C4-2B (cell line): ENCODE measurements around the gene TNFSF12.

ENCODE experiments used
- ZFX ChIP-seq: fragments of 450-650 bp; IDR thresholded peaks from 2 replicates; pipeline ENCODE4 v1.6.1; 2017
- TF ChIP-seq, protein P1 (sequence below): fragments of 450-650 bp; conservative IDR thresholded peaks from 2 replicates; pipeline ENCODE4 v1.5.1; 2017; ENCODE audit warnings: mild to moderate bottlenecking

DNA sequence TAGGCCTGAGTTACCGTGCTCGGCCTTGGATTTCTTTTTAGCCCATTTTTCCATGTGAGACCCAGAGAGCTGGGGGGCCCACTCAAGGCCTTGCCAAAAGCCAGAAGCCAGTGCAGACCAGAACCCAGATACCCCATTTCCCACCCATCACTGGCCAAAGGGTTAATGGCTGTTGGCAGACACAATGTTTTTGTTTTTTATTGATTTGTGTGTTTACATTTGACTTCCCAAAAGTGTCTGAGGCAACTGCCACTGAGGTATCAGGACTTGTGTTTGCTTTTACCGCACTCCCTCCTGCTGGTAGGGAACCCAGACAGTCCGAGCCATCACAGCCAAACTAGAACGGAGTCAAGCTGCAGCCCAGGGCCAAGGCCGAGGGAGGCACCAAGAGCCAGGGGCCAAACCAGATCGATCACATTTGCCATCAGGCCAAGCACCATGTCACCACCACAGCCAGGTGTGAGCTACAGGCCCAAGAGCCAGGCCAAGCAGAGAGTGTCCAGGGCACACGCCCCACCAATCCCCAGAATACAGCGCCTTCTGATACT lies 7.7 kb upstream of the TNFSF12 start:
- TF ChIP-seq, protein P1, sequence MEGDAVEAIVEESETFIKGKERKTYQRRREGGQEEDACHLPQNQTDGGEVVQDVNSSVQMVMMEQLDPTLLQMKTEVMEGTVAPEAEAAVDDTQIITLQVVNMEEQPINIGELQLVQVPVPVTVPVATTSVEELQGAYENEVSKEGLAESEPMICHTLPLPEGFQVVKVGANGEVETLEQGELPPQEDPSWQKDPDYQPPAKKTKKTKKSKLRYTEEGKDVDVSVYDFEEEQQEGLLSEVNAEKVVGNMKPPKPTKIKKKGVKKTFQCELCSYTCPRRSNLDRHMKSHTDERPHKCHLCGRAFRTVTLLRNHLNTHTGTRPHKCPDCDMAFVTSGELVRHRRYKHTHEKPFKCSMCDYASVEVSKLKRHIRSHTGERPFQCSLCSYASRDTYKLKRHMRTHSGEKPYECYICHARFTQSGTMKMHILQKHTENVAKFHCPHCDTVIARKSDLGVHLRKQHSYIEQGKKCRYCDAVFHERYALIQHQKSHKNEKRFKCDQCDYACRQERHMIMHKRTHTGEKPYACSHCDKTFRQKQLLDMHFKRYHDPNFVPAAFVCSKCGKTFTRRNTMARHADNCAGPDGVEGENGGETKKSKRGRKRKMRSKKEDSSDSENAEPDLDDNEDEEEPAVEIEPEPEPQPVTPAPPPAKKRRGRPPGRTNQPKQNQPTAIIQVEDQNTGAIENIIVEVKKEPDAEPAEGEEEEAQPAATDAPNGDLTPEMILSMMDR, result no peak
- TF ChIP-seq ZFX, result no peak
